Skin epidermis (tissue), 12 donors: Measurements from ENCODE around the gene THAP8.

ENCODE experiments used
- H3K27ac ChIP-seq, 21 experiments: fragments of 200-600 bp; sonication (generic) in 11 of 21; one replicate each; pipeline ENCODE4 v1.5.0; 2020; ENCODE audit warnings: mild to moderate bottlenecking in 3 of 21, inconsistent platforms in 2 of 21, moderate library complexity in 2 of 21
- H3K4me3 ChIP-seq, 7 experiments: fragments of 200-600 bp; sonication (generic) in 2 of 7; one replicate each; pipeline ENCODE4 v1.5.0; 2020; ENCODE audit warnings: inconsistent platforms in 2 of 7, mild to moderate bottlenecking in 2 of 7, moderate library complexity in 1 of 7

THAP8 gene, protein sequence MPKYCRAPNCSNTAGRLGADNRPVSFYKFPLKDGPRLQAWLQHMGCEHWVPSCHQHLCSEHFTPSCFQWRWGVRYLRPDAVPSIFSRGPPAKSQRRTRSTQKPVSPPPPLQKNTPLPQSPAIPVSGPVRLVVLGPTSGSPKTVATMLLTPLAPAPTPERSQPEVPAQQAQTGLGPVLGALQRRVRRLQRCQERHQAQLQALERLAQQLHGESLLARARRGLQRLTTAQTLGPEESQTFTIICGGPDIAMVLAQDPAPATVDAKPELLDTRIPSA

DNA sequence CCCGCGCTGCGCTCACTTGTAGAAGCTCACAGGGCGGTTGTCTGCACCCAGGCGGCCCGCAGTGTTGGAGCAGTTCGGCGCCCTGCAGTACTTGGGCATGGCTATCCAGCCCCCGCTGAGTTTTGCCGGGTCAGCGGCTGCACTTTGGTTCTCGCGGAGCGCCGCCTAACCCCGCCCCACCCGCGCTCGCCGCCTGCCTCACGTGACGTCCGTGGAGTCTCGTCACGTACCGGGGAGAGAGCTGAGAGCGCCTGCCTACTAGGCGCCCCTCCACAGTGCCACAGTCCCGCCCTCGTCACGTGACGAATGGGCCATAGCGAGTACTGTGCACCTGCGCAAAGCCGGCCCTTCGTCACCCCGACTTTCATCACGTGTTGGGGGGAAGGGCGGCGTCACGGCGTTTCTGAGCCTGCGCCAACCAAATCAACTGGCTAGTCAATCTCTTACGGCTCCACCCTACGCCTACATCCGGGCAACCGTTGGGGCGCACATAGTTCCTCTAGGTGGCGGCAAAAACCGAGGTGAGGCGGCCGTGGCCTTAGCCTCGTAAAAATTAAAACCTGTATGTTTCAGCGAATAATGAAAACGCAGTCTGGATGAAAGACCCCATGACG is at the start of gene THAP8:
TSS of gene THAP8 (minus strand) at position 167 of the 614 bp plus-strand sequence. CDS start at position 99, 68 bp downstream.
- Histone ChIP-seq H3K4me3 (peak within 1 kb of the TSS; percentile 56 to 78 (median 65)), H3K27ac (peak within 1 kb of the TSS in 20 of 21 experiments; percentile 77 to 96 (median 88))

DNA sequence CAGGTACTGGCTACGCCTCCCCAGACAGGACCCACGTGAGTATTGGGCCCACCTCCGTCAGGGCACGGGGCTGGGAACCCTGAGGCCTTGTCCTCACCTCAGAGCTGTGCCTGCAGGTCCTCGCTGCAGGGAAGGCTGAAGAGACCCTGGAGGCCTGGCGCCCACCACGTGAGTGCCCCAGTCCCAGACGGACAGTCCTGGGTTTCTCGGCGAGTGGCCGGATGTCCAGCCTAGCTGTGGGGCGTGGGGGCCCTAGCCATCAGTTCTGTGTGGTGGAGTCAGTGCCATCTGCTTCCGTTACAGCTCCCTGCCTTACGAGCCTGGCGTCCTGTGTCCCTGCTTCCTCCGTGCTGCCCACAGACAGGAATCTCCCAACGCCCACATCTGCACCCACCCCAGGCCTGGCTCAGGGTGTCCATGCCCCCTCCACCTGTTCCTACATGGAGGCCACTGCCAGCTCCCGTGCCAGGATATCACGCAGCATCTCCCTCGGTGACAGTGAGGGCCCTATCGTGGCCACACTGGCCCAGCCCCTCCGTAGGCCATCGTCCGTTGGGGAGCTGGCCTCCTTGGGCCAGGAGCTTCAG is 49.0 kb upstream of the THAP8 start:
- no peak overlapping the region for H3K4me3 ChIP-seq
- H3K27ac ChIP-seq = peak overlapping the region in 1 of 21 experiments; percentile 81

DNA sequence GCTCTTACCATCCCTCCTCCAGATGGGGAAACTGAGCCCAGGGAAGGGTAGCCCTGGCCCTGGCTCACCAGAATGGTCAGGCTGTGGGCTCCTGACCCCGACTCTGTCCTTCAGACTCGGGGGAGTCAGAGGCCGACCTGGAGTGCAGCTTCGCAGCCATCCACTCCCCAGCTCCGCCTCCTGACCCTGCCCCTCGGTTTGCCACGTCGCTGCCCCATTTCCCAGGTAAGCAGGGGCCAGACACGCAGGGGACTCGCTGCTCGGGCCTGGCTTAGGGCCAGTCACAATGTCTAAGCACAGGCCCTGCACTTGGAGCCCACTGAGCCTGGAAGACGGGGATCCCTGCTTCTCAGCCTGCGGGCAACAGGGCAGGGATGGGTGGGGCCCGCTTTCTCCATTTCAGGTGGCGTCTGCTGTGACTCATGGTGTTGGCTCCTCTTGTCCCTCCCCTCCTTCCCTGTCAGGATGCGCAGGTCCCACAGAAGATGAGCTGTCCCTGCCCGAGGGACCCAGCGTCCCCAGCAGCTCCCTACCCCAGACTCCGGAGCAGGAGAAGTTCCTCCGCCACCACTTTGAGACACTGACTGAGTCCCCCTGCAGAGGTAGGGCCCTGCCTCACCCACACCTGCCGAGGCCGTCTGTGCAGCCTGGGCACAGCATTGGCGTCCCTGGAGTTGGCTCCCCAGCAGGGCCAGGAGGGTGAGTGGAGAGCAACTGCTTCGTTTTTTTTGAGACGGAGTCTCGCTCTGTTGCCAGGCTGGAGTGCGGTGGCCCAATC is 47.7 kb upstream of the THAP8 start:
- peak overlapping the region in 14 of 21 experiments; percentile 11 to 81 (median 49) for H3K27ac ChIP-seq
- no peak overlapping the region for H3K4me3 ChIP-seq

DNA sequence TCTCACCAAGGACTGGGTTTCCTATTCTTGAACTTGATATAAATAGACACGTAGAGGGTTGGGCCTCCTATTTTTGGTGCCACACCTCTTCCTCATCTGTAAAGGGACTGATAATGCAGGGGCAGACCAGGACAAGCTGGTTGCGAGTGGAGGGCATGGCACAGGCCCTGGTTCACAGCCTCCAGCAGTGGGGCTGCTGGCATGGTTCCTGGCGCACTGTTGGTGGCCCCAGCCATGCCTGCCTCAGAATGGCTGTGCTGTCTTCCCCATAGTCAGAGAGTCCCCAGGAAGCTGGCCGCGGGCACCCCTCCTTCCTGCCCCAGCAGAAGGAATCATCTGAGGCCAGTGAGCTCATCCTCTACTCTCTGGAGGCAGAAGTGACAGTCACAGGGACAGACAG is 46.4 kb upstream of the THAP8 start:
- Histone ChIP-seq H3K27ac (peak overlapping the region in 7 of 21 experiments; percentile 12 to 81 (median 34)), H3K4me3 (no peak overlapping the region)

DNA sequence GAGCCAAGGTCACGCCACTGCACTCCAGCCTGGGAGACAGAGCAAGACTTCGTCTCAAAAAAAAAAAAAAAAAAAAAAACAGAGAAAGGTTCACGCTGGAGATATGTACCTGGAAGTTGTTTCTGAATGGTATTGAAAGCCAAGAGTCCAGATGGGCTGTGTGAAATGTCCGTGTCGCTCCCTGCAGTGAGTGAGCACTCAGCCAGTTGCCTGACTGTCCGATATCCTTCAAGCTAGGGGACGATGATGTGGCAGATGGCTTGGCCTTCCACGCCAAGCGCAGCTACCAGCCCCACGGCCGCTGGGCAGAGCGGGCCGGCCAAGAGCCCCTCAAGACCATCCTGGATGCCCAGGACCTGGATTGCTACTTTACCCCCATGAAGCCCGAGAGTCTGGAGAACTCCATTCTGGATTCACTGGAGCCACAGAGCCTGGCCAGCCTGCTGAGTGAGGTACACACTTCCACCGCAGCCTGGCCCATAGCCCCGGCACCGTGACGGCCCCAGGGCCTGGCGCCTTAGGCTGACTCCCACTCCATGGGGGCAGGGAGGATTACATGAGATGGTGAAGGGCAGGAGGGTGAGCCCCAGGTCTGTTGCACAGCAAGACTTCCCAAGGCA is 45.2 kb upstream of the THAP8 start:
- H3K27ac ChIP-seq = no peak overlapping the region
- no peak overlapping the region for H3K4me3 ChIP-seq

DNA sequence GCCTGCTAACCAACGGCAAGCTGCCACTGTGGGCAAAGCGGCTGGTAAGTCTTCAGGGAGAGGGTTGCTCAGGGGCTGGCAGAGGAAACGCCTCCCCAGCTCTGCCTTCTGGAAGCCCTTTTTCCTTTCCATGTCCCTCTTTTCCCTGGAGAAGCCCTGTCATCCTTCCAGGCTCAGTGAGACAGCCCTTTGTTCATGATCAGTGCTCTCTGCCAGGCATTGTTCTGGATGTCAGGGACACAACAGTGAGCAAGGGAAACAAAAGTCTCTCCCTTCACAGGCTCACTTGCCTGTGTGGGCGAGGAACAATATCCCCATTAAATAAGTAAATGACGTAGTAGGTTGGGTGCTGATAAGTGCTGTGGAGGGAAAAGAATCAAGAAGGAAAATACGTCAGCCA is 43.0 kb upstream of the THAP8 start:
- Histone ChIP-seq H3K4me3 (no peak overlapping the region), H3K27ac (peak overlapping the region in 8 of 21 experiments; percentile 22 to 58 (median 40))

DNA sequence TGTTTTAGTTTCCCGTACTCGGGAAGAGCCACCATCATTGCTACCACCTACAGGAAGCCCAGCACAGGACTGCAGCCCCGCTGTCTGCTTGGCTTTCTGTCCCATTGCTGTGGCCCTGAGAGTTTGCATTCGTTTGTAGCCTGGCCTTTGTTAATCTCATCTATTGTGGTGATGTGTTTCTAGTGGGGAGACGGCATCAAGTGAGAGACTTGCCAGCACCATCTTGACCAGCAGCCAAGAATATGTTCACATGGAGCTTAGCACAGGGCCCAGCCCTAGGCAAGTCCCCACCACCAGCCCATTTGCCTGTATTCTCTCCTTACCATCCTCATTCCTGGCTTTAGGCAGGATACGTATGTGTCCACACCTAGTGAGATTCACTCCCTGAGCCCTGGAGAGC is 39.6 kb upstream of the THAP8 start:
- Histone ChIP-seq H3K4me3 (no peak overlapping the region), H3K27ac (peak overlapping the region in 5 of 21 experiments; percentile 23 to 57 (median 46))

DNA sequence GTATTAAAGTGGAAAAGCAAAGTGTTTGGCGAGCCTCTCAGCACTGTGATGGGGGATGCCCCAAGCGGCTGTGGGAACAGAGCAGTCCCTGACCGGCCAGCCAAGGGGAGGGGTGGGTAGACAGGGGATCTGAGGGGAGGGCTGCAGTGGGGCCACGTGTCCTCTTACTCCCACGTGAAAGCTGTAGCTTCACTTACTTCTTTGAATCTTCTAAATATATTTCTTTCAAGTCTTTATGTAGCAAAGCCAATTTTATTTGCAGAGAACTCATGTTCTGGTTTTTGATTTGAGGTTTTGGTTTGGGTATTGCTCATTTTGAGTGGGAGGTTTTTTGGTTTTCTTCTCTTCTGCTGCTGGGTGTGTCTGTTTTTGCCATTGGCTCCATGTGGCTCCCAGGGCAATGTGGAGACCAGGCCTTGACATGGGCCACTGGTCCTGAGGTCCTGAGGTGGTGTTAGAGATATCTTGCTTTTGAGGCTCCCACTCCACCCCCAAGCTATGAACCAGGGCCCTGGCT is 39.1 kb upstream of the THAP8 start:
- no peak overlapping the region for H3K4me3 ChIP-seq
- H3K27ac ChIP-seq = peak overlapping the region in 5 of 21 experiments; percentile 23 to 57 (median 46)

DNA sequence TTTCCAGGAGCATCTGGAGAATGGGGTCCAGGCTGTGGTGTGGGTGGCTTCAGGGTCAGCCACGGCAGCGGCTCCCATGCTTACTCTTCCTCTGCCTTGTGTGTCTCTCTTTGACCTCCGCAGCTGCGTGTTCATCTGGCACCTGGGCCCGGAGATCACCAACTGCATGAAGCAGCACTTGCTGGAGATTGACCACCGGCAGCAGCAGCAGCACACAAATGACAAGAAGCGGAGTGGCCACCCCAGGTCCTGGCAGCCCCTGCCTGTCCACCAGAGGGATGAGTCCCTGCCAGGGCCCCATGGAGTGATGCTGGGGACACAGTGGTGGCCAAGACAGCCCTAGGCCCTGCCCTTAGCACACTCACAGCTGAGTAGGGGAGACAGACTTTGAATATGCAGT is 38.5 kb upstream of the THAP8 start:
- H3K27ac ChIP-seq = peak overlapping the region in 1 of 21 experiments; percentile 53
- H3K4me3 ChIP-seq = no peak overlapping the region

DNA sequence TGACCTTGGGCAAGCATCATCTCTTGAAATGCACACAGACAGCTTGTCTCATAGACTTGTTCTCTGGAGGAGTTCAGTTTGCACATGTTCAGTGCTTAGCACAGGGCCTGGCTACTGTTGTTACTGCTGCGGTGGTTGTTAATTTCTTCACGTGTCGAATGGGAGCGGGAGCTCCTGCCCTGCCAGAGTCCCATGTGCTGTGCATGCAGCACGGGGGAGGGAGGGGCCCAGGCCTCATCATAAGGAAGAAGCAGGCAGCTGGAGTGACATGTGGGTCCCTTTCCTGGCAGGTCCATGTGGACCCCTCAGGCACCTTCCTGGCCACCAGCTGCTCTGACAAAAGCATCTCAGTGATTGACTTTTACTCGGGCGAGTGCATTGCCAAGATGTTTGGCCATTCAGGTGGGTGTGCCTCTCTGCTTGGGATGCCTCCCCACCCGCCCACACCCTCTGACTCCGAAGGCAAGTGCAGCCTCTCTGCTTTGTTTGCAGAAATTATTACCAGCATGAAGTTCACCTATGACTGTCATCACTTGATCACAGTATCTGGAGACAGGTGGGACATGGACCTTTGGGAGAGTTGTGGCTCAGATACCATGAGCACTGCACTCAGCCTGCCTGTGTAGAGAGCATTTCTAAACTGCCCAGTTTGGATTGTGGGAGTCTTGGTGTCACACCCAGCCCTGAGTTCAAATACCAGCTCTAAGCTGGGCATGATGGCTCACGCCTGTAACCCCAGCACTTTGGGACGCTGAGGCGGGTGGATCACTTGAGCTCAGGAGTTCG is 37.0 kb upstream of the THAP8 start:
- peak overlapping the region in 2 of 21 experiments; percentile 11 to 31 for H3K27ac ChIP-seq
- H3K4me3 ChIP-seq = no peak overlapping the region

DNA sequence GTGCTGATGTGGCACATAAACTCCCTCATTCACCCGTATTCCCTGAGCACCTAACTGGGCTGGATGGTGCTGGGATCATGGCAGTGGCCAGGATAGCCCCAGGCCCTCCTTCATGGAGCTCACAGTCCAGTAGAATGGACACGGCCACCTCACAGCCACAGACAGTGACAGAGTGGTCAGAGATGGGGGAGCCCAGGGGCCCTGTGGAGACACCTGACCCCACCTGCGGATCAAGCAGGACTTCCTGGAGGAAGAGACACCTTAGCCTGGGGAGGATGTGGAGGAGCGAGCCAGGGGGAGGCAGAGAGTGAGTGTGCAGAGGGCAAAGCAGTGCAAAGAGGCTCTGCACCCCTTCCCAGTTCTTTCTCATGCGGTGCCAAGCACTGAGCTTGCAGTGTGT is 35.8 kb upstream of the THAP8 start:
- H3K27ac ChIP-seq = no peak overlapping the region
- H3K4me3 ChIP-seq = no peak overlapping the region

DNA sequence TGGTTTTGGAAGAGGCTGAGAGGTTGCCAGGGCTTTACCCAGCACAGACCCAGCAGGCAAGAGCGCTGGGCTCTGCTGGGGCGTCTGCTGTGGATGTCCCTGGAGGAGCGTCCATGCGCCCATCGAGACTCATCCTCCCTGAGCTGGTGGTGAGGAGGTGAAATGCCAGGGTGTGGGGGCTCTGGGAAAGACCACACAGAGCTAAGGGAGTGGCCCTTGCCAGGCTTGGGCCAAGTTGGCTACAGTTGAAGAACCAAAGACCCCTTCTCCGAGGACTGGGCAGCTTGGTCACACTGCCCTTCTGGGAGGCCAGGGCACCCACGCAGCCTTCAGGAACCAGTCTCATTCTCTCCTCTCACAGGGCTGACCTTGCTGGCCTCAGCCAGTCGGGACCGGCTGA is 32.2 kb upstream of the THAP8 start:
- Histone ChIP-seq H3K4me3 (no peak overlapping the region), H3K27ac (no peak overlapping the region)

DNA sequence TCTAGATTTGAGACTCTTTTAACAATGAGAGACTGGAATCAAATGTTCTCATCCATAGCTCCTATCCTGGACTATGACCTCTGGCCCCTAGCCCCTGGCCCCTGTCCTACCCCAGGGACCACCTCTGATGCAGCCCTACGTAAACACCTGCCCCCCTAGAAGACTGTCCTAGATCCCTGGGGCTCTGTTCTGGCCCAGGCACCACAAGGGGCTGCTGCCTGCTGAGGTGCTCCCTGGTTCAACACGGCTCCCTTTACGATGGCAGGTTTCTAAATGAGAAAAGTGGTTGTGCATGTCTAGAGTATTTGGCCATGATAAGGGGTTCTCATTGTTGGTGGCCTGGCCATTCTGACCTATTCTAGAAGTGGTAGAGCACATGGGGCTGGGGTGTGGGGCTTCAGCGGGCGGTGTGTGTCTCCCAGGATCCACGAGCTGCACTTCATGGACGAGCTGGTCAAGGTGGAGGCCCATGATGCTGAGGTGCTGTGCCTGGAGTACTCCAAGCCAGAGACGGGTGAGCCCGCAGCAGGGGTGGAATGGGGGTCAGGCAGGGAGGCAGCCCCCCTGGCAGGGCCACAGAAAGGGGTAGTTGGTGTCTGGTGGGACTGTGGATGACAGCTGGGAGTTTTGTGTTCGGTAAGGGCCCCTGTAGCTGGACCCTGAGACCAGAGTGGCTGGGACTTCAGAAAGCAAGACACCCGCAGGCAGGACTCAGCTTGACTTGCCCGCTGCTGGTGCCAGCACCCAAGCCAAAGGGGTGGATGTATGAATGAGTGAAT is 30.3 kb upstream of the THAP8 start:
- no peak overlapping the region for H3K27ac ChIP-seq
- H3K4me3 ChIP-seq = no peak overlapping the region

DNA sequence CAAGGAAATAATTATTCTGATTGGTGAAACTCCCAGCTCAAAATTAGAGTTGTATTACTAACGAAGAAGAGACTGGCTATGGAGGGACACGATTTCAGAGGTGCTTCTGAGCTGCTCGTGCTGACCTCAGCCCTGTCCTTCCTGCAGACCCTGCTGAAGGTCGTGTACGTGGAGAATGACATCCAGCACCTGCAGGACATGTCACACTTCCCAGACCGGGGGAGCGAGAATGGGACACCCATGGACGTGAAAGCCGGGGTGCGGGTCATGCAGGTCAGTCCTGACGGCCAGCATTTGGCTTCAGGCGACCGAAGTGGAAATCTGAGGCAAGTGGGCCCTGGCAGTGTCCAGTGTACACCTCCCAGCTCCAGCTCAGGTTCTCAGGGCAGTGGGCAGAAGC is 28.8 kb upstream of the THAP8 start:
- Histone ChIP-seq H3K27ac (no peak overlapping the region), H3K4me3 (no peak overlapping the region)

DNA sequence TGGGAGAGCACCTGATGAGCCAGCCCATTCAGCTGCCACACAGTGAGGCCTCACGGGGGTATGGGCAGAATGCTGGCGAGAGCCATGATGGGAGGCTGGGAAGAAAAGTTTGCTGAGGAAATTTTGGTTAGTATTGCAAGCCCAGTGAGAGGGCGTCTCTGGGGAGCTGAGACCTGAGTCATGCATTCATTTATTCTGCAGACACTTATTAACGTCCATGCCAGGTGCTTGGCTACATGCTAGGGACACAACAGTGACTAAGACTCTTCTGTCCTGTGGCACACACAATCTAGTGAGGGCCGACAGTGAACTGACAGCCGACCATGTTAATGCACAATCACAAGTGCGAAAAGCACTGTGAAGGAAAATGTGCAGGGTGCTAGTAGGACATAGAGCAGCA is 27.8 kb upstream of the THAP8 start:
- Histone ChIP-seq H3K27ac (no peak overlapping the region), H3K4me3 (no peak overlapping the region)

DNA sequence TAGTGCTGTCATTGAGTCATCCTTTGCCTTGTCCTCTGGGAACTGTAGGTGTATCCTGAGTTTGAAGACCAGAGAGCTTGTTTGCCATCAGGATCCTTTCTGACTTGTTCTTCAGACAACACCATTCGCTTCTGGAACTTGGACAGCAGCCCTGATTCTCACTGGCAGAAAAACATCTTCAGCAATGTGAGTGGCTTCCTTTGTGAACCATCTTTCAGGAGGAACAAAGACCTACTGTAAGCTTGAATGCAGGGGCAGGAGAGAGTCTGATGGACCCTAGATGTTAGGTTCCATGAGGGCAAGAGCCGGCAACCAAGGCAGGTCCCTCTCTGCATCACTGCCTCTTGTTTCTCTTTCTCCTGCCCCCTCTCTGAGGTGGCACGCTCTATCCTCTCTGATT is 27.3 kb upstream of the THAP8 start:
- no peak overlapping the region for H3K4me3 ChIP-seq
- no peak overlapping the region for H3K27ac ChIP-seq

DNA sequence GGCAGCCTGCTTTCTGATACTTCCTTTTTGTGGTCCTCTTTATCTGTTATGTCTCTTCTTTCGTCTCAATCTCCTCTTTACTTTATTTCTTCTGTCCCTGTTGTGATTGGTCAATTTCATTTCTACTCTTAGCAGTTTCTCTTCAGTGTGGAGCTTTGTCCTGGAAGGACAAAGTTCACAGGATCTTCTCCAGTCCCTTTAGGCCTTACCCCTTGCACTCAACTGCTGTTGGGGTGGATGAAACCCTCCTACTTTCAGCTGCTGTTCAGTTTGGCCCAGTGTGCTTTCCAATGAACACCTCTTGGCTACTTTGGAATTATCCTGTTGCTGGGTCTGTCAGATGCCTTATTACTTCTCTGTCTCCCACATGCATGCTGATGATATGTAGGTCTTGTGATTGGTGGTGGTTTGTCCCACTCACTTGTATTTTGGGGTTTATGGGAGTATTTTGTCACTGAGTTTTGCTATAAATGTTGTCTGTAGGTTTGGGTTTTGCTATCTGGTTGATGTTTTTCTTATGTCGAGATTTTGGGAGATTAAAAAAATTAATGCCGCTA is 25.4 kb upstream of the THAP8 start:
- Histone ChIP-seq H3K27ac (no peak overlapping the region), H3K4me3 (no peak overlapping the region)
